ENCODE measurements around the gene FOSB.
"Not testable (repeated sequence)": the region's sequence is repeated elsewhere in the genome, so short reads cannot be mapped to it uniquely, and the experiment has no call there.

The FOSB gene

DNA sequence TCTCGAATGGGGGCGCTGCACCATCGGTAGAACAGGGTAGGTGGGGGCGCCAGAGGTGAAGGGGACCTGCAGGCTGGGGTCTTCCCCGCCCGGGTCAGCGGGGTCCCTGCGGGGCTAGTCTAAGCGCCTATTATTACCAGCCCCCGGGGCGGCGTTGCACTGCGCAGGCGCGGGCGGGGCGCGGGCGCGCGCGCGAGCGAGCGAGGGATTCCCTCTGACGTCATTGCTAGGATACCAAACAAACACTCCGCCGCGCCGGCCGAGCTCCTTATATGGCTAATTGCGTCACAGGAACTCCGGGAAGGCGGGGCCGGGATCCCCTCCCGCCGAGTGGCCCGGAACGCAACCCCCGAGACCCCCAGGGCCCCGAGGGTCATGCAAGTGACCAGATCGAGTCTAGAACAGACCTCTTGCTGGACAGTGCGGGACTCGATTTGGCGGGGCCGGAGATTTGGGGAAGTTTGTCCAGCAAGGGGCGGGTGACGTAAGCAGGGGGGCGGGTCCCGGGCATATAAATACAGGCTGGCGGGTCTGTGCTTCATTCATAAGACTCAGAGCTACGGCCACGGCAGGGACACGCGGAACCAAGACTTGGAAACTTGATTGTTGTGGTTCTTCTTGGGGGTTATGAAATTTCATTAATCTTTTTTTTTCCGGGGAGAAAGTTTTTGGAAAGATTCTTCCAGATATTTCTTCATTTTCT, at the start of gene FOSB:
TSS of gene FOSB (plus strand) at position 541 of the 703 bp plus-strand sequence. CDS start 591 bp downstream, outside the sequence.
- DNase-seq, result peak; percentile 97

DNA sequence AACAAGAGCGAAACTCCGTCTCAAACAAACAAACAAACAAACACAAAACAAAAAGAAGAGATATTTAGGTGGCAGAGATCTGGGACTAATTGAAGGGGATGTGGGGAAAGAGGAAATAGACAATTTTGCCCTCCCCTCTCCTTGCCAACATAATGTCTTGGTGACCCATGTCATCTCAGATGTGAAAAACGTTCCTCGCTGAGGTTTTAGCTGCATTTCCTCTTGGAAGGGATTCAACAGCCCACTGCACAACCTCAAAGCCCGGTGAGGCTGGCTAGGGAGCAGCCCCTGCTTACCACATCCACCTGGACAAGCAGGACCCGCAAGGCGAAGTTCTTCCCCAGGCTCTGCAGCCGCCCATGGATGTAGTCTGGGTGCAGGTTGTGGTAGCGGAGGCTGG, 49.0 kb upstream of the FOSB start:
- DNase-seq, result no peak

DNA sequence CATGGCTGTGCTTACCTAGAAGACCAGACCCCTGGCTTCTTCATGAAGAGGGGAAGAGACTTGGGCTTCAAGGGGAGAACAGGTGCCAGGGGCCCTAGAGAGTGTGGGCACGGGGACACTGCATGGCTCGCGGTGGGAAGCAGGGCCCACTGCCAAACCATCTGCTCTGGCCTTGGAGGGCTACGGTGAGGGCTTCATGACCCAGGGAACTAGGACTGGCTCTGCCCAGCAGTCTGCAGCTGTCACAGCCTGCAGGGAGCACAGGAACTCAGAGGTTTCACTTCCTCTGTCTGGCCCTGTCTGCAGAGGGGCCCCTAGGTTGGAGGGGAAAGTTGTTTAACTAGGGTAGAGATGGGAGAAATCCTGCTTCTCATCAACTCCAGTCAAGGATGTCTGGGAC, 48.4 kb upstream of the FOSB start:
- DNase-seq, result no peak

DNA sequence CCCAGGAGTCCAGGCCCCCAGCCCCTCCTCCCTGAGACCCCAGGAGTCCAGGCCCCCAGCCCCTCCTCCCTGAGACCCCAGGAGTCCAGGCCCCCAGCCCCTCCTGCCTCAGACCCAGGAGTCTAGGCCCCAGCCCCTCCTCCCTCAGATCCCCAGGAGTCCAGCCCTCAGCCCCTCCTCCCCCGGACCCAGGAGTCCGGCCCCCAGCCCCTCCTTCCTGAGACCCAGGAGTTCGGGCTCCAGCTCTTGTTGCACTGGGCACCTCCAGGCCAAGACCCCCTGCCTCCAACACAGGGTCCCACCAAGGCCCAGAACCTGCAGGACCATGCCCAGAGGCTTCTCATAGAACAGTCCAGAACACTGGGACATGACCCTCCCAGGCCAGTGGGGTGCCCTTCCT, 47.9 kb upstream of the FOSB start:
- no peak for DNase-seq

DNA sequence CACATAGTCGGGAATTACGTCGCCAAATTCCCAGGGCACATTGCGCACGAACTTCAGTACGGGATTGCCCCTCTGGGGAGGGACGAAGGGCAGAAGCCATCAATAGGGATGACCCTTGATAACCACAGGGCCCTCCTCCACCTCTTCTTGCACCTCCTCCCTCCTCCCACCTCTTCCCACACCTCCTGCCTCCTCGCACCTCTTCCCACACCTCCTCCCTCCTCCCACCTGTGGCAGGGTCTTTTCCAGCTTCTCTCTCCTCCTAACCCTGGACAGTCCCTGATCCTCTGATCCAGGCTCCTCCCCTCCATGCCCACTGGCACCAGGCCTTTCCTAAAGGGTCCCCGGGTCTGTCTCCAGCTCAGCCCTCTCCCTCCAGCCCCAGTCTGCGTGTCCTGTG, 47.4 kb upstream of the FOSB start:
- no peak for DNase-seq

DNA sequence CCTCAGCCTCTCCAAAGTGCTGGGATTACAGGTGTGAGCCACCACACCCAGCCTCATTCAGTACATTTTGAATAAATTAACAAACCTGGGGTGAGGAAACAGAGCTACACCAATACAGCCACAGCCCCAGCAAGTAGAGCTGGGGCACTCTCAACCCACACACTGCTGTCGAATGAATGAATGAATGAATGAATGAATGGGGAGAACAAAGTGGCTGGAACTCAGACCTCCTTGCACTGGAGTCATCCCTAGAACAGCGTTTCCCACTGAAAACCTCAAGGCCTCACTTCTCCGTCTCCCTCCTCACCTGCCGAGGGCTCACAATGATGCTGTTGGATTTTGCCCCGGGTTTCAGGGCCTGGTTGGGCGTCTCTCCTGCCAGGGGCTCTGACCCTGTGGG, 46.9 kb upstream of the FOSB start:
- no peak for DNase-seq

DNA sequence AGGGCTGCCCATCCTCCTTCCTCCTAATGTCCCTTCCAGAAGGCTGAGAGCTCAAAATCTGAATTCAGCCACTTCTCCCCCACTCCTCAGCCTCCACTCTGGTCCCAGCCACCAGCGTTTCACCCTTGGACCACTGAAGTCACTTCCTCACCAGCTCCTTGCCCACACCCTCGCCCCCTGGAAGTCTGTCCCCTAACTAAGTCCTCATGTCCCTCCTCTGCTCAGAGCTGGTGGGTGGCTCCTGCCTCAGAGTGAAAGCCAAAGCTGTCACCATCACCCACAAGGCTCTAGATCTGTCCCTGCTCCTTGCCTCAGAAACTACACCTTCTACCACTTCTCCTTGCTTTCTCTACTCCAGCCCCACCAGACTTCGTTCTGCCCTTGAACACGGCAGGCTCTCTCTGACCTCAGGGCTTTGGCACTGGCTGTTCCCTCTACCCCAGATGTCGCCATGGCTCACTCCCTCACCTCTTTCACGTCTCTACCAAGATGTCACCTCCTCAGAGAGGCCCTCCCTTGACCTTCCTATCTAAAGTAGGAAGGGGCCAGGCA, 45.8 kb upstream of the FOSB start:
- DNase-seq, result no peak

DNA sequence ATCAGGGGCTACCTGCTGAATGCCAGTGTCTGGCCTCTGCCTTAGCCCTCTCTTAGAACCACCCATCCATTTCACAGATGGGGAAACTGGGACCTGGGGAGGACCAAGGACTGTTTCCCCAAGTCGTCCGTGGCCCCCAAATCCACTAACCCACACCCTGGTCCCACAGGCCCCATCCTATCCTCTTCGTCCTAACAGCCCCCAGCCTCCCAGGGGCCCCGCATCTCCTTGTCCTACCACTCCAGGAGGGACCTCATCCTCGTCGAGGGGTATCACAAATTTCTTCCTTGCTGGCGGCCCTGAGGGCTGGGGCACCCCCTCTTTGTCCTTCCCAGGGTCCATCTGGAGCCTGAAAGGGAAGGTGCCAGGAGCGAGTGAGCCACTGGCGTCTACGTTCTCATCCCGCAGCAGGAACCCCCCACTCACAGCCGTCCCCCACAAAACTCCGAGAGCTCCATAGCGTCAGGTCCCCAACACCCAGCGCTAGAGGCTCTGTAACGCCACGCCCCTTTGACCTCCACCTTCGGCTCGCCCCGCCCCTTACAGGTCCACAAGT, 44.7 kb upstream of the FOSB start:
- no peak for DNase-seq

DNA sequence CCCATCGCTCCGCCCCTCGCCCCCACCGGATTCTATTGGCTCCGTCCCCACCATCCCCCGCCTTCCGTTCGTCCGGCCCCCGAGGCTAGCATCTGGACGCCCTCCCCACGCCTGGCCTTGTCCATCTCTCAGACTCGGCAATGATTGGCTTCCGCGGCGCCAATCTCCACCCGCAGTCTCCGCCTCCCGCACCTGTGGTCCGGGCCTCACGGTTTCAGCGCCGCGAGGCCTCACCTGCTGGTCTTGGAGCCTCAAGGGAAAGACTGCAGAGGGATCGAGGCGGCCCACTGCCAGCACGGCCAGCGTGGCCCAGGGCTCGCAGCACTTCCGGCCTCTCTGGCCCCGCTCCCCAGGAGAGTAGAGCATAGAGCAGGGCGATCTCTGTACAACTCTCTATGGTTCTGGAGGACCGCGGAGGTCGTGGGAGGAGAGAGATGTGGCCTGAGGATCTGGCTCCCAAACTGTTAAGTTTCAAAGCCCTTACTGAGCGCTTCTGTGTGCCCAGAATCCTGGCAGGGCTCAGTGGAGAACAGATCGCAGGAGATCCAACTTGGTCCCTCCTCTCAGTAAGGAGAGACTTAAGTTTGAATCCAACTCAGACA, 44.1 kb upstream of the FOSB start, which contains the start of gene ERCC1:
TSS of gene ERCC1 (minus strand) at position 329 of the 602 bp plus-strand sequence. CDS start 543 bp downstream, outside the sequence.
- peak; percentile 92 for DNase-seq

DNA sequence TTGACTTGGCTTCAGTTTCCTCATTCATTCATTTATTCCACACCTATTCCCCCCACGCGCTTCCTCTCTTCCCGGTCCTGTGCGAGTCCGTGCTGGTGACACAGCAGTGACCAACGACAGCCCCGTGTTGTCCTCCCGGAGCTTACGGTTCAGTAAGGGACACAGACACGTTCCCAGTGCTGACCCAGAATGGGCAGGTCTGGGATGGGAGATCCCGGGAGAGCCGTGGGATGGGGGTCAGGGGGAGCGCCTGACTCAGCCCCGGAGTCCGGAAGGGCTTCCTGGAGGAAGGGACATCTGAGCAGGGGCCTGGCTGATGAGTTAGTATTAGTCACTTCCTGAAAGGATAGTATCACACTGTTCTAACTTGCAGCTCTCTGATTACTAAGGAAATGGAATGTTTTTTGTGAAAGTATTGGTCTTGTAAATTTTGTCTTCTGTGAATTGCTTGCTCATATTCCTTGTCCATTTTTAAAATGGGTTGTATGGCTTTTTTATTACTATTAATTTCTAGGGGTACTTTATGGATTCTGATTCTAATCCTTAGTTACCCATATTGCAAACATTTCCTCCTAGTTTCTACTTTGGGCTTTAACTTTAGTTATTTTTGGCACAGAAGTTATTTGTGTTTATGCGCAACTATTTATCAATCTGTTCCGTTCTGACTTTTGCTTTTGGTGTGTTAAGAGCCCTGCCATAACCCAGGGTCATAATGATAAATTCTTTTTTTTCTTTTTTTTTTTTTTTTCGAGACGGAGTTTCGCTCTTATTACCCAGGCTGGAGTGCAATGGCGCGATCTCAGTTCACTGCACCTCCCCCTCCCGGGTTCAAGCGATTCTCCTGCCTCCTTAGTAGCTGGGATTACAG, 43.4 kb upstream of the FOSB start:
- peak; percentile 49 for DNase-seq

DNA sequence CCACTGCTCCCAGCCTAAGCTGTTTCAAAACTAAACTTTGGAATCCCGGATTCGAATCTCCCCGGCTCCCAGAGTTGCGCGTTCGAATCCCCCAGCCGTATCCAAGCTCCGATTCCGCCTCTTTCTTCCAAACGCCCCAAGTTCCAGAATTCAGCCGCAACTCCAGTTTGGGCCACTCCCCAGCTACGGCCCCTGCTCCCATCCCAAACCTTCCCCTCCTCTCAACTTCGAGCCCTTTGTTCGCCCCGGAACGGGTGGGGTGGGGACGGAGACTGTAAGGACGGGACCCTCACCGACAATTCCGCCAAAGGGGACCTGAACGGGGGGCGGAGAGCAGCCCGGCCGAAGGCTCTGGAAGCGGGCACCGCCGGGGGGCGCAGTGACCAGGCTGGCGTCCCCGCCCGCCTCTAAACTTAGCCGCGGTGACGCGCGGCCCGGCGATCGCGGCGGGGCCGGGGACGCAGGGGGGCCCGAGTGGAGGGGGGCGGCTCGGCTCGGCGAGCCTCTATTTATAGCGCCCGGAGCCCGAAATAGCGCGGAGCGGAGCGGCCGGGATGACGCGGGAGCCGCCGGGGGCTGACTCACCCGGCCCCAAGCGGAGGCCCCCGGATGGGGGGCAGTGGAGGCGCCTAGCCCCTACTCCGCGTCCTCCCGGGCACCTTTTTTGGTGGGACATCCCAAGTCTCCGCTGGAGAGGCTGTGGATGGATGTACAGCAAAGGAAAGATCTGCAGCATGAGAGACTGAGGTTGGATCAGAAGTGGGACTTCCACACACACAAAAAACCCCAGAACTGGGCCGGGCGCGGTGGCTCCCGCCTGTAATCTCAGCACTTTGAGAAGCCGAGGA, 39.2 kb upstream of the FOSB start:
- no peak for DNase-seq

DNA sequence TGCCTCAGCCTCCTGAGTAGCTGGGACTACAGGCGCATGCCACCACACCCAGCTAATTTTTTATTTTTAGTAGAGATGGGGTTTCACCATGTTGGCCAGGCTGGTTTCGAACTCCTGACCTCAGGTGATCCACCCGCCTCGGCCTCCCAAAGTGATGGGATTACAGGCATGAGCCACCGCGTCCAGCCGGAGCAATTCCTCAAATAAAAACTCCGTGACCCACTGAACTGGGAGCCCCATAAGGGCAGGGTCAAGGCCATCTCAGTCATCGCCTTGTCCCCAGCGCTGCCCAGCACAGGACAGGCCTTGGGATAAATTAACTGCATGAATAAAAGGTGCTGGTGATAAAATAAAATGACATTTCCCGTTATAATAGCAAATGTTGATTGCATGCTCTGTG, 37.9 kb upstream of the FOSB start:
- DNase-seq, result not testable (repeated sequence)

DNA sequence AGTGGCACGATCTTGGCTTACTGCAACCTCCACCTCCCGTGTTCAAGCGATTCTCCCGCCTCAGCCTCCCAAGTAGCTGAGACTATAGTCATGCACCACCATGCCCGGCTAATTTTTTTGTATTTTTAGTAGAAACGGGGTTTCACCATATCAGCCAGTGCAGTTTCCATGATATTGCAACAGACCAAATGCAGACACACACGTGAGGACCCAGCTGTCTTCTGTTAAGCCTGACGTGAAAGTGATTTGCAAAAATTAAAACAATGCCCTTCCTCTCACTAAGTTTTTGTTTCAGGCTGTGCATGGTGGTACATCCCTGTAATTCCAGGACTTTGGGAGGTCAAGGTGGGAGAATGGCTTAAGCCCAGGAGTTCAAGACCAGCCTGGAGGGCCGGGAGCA, 36.8 kb upstream of the FOSB start:
- DNase-seq, result not testable (repeated sequence)

DNA sequence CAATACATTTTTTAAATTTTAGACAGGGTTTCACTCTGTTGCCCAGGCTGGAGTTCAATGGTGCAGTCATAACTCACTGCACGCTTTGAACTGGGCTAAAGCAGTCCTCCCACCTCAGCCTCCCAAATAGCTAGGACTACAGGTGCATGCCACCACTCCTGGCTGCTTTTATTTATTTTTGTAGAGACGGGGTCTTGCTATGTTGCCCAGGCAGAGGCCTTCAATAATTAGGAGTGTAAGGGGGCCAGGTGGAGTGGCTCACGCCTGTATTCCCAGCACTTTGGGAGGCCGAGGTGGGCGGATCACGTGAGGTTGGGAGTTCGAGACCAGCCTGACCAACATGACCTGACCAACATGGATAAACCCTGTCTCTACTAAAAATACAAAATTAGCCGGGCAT, 35.3 kb upstream of the FOSB start:
- not testable (repeated sequence) for DNase-seq

DNA sequence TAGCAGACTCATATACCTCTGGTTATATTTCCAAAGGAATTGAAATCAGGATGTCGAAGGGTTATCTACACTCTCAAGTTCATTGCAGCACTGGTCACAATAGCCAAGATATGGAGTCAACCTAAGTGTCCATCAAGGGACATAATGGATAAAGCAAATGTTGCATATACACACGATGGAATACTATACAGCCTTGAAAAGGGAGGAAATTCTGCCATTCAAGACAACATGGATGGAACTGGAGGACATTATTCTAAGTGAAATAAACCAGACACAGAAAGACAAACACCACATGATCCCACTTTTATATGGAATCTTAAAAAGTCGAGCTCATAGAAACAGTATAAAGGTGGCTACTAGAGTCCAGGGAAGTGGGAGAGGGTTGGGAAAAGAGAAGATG, 30.5 kb upstream of the FOSB start:
- no peak for DNase-seq

DNA sequence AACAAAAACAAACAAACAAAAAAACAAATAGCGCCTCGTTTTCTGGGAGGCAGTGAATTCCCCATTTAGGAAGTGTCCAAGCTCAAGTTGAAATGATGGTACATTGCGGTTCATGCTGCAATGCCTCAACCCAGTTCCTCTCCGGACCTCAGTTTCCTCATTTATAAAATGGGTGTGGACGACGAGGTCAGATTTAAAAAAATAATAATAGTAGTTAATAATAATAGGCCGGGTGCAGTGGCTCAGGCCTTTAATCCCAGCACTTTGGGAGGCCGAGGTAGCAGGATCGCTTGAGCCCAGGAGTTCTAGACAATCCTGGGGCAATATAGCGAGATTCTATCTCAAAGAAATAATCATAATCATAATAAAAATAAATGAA, 28.6 kb upstream of the FOSB start:
- no peak for DNase-seq

DNA sequence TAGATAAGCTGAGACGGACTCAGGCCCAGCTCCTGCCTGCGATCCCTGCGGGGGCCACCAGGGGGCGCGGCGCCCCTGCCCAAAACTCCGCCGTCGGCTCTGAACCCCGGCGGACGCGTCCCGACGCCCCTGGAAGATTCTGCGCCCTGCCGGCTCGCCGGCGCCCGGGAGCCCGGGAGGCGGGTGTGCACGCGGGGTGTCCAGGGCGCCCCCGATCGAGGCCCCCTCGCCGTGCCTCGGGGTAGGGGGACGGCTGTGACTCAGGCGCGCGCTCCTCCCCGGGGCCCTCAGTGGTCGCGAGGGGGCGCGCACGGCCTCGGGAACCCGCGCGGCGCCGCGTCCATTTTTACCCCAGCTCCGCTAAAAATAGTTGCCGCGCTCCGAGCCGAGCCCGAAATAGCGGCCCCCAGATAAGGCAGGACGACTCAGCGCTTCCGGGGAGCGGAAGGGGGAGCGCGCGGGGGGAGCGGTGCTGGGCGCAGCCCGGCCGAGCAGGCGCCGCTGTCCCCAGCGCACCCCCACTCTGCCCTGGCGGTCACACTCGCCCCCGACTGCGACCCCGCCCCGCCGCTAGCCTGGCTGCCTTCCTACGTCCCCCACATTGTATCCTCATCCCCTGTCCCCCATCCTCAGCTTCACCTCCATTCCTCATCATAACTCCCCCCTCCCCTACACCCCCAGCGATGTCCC, 28.1 kb upstream of the FOSB start:
- peak; percentile 91 for DNase-seq

DNA sequence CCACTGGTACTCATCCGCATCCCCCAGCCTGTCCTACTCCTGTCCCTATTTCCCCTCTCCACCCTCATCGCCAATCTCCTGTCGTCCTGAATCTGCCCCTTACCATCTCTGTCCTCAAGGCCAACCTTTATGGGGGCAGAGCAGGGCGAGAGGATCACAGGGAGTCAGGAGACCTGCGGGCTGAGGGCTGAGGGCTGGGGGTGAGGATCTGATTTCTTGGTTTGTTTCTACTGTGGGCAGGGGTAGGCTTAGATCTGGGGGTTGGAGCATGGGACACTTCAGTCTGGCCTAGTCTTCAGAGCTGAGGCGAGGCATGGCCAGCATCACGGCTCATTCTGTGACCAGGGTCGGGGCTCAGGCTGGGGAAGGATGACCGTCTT, 27.5 kb upstream of the FOSB start:
- DNase-seq, result peak; percentile 17

DNA sequence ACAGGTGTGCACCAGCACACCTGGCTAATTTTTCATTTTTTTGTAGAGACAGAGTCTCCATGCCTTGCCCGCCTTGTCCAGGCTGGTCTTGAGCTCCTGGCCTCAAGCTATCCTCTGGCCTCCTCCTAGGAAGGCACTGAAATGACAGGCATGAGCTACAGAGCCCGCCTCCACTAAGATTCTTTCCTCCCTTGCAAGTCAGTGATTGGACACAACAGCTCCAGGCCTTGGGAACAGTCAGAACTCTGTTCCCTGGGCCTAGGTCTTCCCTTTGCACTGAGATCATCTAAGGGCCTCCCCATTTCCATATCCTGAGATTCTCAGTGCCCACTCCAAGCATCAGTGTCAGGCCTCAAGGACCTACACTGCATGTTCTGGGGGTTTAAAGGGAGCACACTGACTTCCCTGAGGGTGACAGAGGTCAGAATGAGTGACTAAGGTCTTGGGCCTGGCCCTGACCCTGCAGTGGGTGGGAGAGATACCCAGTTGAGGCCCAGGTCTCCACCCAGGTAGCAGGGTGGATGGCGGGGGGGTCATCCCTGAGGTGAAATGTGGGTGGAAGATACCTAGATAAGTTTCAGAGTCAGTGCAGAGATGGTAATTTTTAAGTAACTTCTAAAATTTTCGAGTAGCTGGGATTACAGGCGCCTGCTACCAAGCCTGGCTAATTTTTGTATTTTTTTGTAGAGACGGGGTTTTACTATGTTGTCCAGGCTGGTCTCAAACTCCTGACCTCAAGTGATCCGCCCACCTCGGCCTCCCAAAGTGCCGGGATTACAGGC, 26.7 kb upstream of the FOSB start:
- no peak for DNase-seq

DNA sequence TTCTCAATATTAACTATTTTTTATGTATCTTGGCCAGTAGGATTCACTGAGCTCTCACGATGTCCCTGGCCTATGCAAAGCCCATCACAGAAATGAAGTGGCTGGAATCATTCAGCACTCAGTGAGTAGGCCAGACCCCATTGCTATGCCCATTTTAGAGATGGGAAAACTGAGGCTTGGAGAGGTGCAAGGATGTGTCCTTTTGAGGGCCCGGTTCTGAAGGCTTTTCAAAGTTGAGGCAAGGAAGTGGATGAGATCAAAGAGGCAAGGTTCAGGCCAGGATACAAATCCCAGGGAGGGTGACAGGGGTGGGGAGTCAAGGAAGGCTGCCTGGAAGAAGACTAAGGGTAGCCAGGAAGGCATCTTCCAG, 25.4 kb upstream of the FOSB start:
- DNase-seq, result no peak

Data from CD4-positive, alpha-beta T cell treated with Interleukin-17A for 1 hour (primary cell).